GM21619 (cell line): ENCODE results near the gene MTRFR.

Source experiments
- ATAC-seq: cut with Tn5 transposase; IDR thresholded peaks from one replicate; pipeline ENCODE4 v1.9.1; 2021; ENCODE audit not compliant: unreplicated experiment

MTRFR gene

GRCh38 chr12:123269896-123270213 is 36.6 kb downstream of the MTRFR start:
- no peak for ATAC-seq

- peak; percentile 5 for ATAC-seq
Observed at GRCh38 chr12:123270214-123271000, 37.2 kb downstream of the MTRFR start.

DNA sequence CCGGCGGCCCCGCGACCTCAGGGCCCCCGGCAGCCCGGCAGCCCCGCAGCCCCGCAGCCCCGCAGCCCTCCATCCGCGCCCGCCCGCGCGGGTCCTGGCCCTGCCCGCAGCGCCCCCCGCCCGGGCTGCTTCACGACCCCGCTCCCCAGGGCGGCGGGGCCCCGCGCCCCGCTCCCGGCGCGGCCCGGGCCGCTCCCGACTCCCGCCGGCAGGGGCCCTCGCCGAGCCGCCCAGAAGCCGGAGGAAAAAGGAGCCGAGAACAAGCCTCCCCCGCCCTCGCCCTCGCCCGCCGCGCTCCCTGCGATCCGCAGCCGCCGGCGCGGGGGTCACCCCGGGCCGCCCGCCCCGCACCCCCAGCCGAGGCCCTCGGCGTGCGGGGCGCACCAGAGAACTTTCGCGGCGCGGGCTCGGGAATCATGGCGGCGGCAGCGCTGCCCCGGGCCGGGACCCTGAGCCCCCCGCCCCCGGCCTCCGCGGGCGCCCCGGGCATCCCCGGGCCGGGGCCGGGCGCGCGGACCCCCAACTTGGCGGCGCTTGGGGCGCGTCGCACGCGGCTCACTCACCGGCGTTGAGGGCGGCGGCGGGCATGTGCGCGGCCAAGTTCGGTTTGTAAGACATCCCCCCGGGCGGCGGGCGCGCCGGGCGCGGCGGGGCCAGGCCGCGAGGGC is 37.9 kb downstream of the MTRFR start:
- peak; percentile 62 for ATAC-seq

- ATAC-seq: no peak
Observed at GRCh38 chr12:123273166-123273565, 39.9 kb downstream of the MTRFR start.

DNA sequence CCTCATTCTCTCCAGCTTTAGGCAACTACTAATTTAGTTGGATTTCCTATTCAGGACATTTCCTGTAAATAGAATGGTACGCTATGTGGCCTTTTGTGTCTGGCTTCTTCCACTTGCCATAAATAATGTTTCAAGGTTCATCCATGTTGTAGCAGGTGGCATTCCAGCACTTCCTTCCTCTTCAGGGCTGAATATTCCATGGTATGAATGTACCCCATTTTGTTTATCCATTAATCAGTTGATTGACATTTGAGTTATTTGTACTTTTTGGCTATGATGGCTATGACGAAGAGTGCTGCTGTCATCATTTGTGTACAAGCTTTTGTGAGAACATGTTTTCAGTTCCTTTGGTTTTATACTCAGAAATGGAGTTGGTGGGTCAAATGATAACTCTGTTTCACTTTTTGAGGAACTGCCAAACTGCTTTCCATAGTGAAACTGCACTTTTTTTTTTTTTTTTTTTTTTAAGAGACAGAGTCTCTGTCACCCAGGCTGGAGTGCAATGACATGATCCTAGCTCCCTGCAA is 44.9 kb downstream of the MTRFR start:
- peak; percentile 82 for ATAC-seq

- no peak for ATAC-seq
Observed at GRCh38 chr12:123280971-123281370, 47.7 kb downstream of the MTRFR start.

DNA sequence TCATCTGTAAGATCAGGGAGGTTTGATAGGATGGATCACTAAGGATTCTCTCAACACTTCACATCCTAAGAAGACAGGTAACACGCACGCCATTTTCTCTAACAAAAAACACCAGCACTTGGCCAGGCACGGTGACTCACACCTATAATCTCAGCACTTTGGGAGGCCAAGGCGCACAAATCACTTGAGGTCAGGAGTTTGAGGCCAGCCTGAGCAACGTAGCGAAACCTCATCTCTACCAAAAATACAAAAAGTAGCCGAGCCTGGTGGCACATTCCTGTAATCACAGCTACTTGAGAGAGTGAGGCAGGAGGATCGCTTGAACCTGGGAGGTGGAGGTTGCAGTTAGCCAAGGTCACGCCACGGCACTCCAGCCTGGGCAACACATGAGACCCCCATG is 48.9 kb downstream of the MTRFR start:
- no peak for ATAC-seq

- no peak for ATAC-seq
Observed at GRCh38 chr12:123283461-123283860, 50.2 kb downstream of the MTRFR start.

DNA sequence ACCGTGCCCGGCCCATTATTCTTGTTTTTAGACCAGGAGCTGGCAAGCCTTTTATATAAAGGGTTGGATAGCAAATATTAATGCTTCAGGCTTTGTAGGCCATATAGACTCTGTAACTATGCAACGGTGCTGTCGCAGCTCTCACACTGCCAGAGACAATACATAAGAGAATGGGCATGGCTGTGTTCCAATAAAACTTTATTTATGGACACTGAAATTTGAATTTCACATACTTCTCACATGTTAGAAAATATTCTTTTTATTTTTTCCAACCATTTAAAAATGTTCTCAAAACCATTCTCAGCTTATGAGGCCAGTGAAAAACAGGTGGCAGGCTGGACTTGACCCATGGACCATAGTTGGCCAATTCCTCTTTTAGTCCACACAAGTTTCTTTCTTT is 51.4 kb downstream of the MTRFR start:
- no peak for ATAC-seq

DNA sequence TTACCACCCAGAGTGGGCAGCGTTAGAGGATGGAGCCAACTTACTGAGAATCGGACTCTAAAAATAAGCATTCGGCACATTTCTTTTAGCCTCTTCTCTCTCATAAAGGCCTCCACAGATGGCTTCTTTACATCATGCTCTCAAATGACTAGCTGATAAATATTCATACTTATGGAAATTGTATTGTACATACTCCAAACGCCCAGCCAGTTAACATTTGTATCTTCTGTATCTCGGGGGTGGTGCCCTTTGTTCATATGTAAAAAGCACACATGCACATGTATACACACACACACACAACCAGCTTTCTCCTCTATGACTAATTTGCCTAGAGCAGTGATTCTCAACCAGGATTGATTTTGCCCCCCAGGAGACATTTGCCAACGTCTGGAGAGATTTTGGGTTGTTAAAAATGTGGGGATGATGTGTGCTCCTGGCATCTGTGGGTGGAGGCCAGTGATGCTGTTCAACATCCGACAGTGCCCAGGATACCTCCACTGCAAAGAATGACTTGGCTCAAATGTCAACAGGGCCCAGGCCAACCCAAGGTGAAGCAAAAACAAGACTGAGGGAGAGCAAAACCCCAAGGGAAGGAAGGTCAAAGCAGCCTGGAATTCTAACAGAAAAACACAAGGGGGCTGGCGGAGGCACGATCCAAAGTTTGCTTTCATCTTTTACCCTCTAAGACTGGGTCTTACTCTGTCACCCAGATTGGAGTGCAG is 53.6 kb downstream of the MTRFR start:
- ATAC-seq: no peak

DNA sequence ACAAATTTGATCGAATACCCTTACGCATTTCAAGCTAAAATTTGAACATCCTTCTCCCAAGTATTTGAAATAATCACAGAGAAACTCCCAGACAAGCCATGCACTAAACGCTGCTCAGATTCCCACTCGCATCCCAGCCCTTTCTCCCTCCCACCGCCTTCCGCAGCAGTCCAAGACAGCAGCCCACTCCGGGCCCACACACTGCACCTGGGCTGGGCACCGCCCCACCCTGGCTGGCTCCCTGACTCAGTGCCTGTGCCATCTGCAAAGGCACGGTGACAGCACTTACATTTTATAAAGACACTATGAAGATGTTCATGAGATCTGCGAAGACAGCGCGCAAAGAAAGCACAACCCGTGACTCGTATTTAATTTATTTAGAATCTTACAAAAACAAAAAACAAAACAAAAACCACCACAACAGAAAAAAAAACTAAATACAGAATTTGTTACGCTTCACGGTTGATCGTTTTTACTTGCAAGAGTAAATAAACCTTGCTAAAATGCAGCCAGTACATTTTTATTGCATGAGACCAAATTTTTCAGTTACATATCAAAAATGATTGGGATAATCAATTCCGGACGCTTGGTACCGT is 55.6 kb downstream of the MTRFR start:
- ATAC-seq: no peak

DNA sequence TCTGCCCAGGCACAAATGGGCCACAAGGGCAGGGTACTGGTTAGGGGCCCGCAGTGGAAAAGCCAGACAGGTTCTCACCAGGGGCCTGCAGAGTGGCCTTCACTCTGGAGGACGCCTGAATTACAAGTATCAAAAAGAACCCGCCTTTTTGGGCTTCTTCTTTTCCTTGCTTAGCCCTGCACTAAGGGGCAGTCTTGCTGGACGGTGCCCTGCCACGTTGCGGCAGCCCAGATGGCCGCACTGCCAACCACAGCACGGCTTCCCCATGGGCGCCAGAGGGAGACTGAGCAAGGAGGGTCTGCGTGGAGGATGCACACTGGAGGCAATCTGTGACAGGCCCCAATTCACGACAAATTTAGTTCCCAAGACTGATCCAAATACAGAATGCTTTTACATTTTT is 56.7 kb downstream of the MTRFR start:
- ATAC-seq: no peak

DNA sequence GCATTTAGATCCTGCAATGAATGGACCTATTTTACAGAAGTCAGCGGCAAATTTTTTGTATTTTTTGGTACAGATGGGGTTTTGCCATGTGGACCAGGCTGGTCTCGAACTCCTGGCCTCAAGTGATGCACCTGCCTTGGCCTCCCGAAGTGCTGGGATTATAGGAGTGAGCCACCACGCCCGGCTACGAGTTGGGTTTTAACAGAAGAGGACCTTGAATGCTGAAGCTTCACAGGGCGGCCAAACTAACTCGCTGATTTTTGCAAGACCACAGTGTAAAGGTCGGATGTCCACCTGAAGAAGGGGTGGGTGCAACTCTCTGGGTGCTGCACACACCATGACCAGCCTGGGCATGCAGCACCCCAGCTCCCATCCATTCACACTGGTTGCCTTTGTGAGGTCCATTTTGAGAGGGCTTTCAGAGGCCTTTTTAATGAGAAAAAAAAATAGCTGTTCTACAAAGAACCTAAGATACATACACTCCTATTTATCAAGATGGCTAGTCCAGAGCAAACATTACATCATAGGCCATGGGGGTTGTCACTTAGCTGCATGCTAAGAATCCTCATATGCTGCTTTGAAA is 60.0 kb downstream of the MTRFR start:
- no peak for ATAC-seq

DNA sequence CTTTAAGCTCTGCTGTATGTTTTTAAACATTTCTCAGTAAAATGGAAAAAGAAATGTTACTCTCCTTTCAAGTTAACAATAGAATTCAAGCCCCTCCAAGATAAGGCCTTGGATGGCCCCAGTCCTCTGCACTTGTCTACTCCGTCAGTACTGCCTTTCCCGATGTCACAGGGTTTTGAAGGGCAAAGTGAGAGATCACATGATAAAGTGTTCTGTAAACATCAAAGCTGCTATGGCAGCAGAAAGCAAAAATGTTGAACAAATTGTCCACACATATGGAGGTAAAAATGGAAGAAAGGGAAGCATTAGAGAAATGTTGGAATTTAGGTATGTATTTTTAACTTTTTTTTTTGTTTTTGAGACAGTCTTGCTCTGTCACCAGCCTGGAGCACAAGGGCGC is 71.9 kb downstream of the MTRFR start:
- ATAC-seq: no peak

- no peak for ATAC-seq
Observed at GRCh38 chr12:123306200-123306599, 73.0 kb downstream of the MTRFR start.
